GM06990 (cell line): Measurements from ENCODE around the gene TTC23.
A peak's percentile ranks its signal among the peaks of the same experiment; 100 is the strongest.

Source experiments
- DNase-seq: peaks from one replicate; pipeline ENCODE4 v3.0.0-alpha.2; 2011; ENCODE audit not compliant: insufficient read length; ENCODE audit errors: extremely low read depth
- H3K27me3 ChIP-seq: replicated peaks from 2 replicates; pipeline ENCODE4 v1.6.0; 2011; ENCODE audit warnings: low read length; ENCODE audit not compliant: control insufficient read depth, insufficient read depth
- H3K36me3 ChIP-seq: 2 replicates; pipeline ENCODE4 v1.5.1; 2011; ENCODE audit warnings: low read length; ENCODE audit not compliant: control insufficient read depth, insufficient read depth
- H3K4me3 ChIP-seq: replicated peaks from 2 replicates; pipeline ENCODE4 v1.5.1; 2011; ENCODE audit warnings: low read depth, mild to moderate bottlenecking, control low read depth, low read length
- CTCF ChIP-seq: IDR thresholded peaks from 2 replicates; pipeline ENCODE4 v1.5.1; 2011; ENCODE audit warnings: low read length, control low read depth, mild to moderate bottlenecking, inconsistent platforms; ENCODE audit not compliant: insufficient read depth, poor library complexity, severe bottlenecking

The TTC23 gene

GRCh38 chr15:99172171-99172570 lies 77.2 kb downstream of the TTC23 start:
- TF ChIP-seq CTCF: no peak
- Histone ChIP-seq H3K27me3 (no peaks in the 10 kb centered on the region), H3K4me3 (no peak overlapping the region), H3K36me3 (no peaks in the 10 kb centered on the region; the same call in 1 of the 2 replicates)
- no peak for DNase-seq

- TF ChIP-seq CTCF: no peak
- Histone ChIP-seq H3K4me3 (no peak overlapping the region), H3K36me3 (no peaks in the 10 kb centered on the region; the same call in 1 of the 2 replicates), H3K27me3 (no peaks in the 10 kb centered on the region)
- no peak for DNase-seq
These were observed 78.8 kb downstream of the TTC23 start for GRCh38 chr15:99170476-99171065.

GRCh38 chr15:99169769-99170311 lies 79.5 kb downstream of the TTC23 start:
- Histone ChIP-seq H3K4me3 (no peak overlapping the region), H3K36me3 (no peaks in the 10 kb centered on the region; the same call in 1 of the 2 replicates), H3K27me3 (no peaks in the 10 kb centered on the region)
- TF ChIP-seq CTCF: no peak
- DNase-seq: no peak

- Histone ChIP-seq H3K36me3 (no peaks in the 10 kb centered on the region; the same call in 1 of the 2 replicates), H3K4me3 (no peak overlapping the region), H3K27me3 (no peaks in the 10 kb centered on the region)
- TF ChIP-seq CTCF: no peak
- DNase-seq: no peak
These were observed 80.5 kb downstream of the TTC23 start for GRCh38 chr15:99168601-99169580.

GRCh38 chr15:99167640-99168039 lies 81.7 kb downstream of the TTC23 start:
- H3K36me3 ChIP-seq: no peaks in the 10 kb centered on the region
- TF ChIP-seq CTCF: no peak
- no peak overlapping the region for H3K4me3 ChIP-seq
- peak; percentile 29 for DNase-seq
- no peaks in the 10 kb centered on the region for H3K27me3 ChIP-seq
